Liver (tissue), 3 donors: ENCODE data around the gene RADIL.

ENCODE experiments used
- EGR1 ChIP-seq, 2 donors: IDR thresholded peaks; 2 replicates each; pipeline ENCODE4 v1.6.1; 2016 to 2018; ENCODE audit warnings: antibody characterized with exemption in 2 of 2, low read depth in 2 of 2
- FOXA1 ChIP-seq: IDR thresholded peaks from 2 replicates; pipeline ENCODE4 v1.6.1; 2016; ENCODE audit warnings: antibody characterized with exemption
- GABPA ChIP-seq, 2 donors: IDR thresholded peaks in 1 of 2; conservative IDR thresholded peaks in 1 of 2; 2 replicates each; pipeline ENCODE4 v1.6.1; 2016; ENCODE audit warnings: antibody characterized with exemption in 2 of 2, mild to moderate bottlenecking in 1 of 2, moderate library complexity in 1 of 2
- HNF4G ChIP-seq: IDR thresholded peaks from 2 replicates; pipeline ENCODE4 v1.6.1; 2016; ENCODE audit warnings: antibody characterized with exemption
- JUND ChIP-seq, 2 donors: IDR thresholded peaks; 2 replicates each; pipeline ENCODE4 v1.6.1; 2016; ENCODE audit warnings: antibody characterized with exemption in 2 of 2
- MAX ChIP-seq: IDR thresholded peaks from 2 replicates; pipeline ENCODE4 v1.6.1; 2016; ENCODE audit warnings: antibody characterized with exemption
- RXRA ChIP-seq, 2 donors: IDR thresholded peaks; 2 replicates each; pipeline ENCODE4 v1.6.1; 2017 to 2018; ENCODE audit warnings: antibody characterized with exemption in 2 of 2, mild to moderate bottlenecking in 1 of 2
- SP1 ChIP-seq: IDR thresholded peaks from 2 replicates; pipeline ENCODE4 v1.6.1; 2018; ENCODE audit warnings: antibody characterized with exemption, mild to moderate bottlenecking
- TAF1 ChIP-seq: conservative IDR thresholded peaks from 2 replicates; pipeline ENCODE4 v1.6.1; 2016; ENCODE audit warnings: antibody characterized with exemption, mild to moderate bottlenecking
- YY1 ChIP-seq: IDR thresholded peaks from 2 replicates; pipeline ENCODE4 v1.6.1; 2016; ENCODE audit warnings: antibody characterized with exemption, mild to moderate bottlenecking
- ZBTB33 ChIP-seq: IDR thresholded peaks from 2 replicates; pipeline ENCODE4 v1.6.1; 2016; ENCODE audit warnings: antibody characterized with exemption
- TF ChIP-seq, protein P1 (sequence below): fragments of 150-350 bp; IDR thresholded peaks from 2 replicates; pipeline ENCODE4 v1.5.1; 2017; ENCODE audit warnings: improper control_type of control experiment, low read depth, low read length; ENCODE audit not compliant: missing input control
- TF ChIP-seq, protein P2 (sequence below): IDR thresholded peaks from 2 replicates; pipeline ENCODE4 v1.6.1; 2016; ENCODE audit warnings: antibody characterized with exemption
- TF ChIP-seq, protein P3 (sequence below): IDR thresholded peaks from 2 replicates; pipeline ENCODE4 v1.6.1; 2016; ENCODE audit warnings: antibody characterized with exemption, mild to moderate bottlenecking
- donor health status: healthy.
- donor health status: healthy.

DNA sequence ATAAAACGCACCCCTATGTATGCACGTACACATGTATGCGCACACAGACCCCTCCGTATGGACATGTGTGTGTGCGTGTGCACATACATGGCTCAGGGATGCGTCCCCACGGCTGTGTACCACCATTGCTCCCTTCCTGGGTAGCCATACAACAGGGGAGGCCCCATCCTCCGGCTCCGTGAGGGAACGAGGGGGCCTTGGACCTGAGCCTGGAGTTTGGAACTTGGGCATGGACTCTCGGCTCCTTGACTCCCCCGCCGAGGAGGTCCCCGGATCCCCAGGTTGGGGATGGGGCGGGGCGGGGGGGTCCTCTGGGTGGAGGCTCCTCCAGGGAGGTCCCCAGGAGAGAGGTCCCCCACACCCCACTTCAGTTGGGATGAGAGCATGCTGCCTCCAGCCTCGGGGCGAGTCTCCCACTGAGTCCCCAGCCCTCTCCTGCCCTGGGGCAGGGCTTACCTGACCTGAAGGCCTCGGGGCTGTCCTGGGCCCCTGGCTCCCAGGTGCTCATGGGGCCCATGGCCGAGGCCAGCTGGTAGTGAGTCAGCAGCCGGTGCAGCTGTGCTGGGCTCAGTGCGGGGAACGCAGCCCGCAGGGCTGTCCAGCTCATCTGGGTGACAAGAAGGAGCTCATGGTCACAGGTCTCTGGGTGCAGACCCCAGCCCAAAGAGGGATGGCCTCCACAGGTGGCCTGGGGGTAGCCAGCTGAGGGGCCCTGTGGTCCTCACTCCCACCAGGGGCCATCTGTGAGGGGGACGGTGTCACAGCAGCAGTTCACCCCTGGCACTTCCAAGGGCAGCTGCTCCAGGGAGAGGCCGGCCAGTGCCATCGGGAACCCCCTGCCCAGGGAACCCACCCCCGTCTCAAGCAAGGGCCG, 78.2 kb downstream of the RADIL start:
- TF ChIP-seq HNF4G (no peak), TAF1 (no peak), ZBTB33 (no peak), SP1 (no peak), MAX (no peak), JUND (IDR thresholded peaks at IDR 0.05) (no peak), YY1 (no peak), RXRA (IDR thresholded peaks at IDR 0.05) (no peak), GABPA (IDR thresholded peaks at IDR 0.05 in 1 of 2, conservative IDR thresholded peaks at IDR 0.05 in 1 of 2) (no peak), EGR1 (IDR thresholded peaks at IDR 0.05; ENCODE audit: low read depth in 2 of 2) (no peak), FOXA1 (no peak)
- TF ChIP-seq, protein P1, sequence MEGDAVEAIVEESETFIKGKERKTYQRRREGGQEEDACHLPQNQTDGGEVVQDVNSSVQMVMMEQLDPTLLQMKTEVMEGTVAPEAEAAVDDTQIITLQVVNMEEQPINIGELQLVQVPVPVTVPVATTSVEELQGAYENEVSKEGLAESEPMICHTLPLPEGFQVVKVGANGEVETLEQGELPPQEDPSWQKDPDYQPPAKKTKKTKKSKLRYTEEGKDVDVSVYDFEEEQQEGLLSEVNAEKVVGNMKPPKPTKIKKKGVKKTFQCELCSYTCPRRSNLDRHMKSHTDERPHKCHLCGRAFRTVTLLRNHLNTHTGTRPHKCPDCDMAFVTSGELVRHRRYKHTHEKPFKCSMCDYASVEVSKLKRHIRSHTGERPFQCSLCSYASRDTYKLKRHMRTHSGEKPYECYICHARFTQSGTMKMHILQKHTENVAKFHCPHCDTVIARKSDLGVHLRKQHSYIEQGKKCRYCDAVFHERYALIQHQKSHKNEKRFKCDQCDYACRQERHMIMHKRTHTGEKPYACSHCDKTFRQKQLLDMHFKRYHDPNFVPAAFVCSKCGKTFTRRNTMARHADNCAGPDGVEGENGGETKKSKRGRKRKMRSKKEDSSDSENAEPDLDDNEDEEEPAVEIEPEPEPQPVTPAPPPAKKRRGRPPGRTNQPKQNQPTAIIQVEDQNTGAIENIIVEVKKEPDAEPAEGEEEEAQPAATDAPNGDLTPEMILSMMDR: no peak
- TF ChIP-seq, protein P2, sequence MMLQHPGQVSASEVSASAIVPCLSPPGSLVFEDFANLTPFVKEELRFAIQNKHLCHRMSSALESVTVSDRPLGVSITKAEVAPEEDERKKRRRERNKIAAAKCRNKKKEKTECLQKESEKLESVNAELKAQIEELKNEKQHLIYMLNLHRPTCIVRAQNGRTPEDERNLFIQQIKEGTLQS: no peak
- TF ChIP-seq, protein P3, sequence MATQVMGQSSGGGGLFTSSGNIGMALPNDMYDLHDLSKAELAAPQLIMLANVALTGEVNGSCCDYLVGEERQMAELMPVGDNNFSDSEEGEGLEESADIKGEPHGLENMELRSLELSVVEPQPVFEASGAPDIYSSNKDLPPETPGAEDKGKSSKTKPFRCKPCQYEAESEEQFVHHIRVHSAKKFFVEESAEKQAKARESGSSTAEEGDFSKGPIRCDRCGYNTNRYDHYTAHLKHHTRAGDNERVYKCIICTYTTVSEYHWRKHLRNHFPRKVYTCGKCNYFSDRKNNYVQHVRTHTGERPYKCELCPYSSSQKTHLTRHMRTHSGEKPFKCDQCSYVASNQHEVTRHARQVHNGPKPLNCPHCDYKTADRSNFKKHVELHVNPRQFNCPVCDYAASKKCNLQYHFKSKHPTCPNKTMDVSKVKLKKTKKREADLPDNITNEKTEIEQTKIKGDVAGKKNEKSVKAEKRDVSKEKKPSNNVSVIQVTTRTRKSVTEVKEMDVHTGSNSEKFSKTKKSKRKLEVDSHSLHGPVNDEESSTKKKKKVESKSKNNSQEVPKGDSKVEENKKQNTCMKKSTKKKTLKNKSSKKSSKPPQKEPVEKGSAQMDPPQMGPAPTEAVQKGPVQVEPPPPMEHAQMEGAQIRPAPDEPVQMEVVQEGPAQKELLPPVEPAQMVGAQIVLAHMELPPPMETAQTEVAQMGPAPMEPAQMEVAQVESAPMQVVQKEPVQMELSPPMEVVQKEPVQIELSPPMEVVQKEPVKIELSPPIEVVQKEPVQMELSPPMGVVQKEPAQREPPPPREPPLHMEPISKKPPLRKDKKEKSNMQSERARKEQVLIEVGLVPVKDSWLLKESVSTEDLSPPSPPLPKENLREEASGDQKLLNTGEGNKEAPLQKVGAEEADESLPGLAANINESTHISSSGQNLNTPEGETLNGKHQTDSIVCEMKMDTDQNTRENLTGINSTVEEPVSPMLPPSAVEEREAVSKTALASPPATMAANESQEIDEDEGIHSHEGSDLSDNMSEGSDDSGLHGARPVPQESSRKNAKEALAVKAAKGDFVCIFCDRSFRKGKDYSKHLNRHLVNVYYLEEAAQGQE: no peak
